Body of pancreas (tissue), 4 donors: ENCODE measurements around the gene ESPN.

Source experiments
- POLR2A ChIP-seq, 3 donors: fragments of 450-650 bp; IDR thresholded peaks; one replicate each; pipeline ENCODE4 v1.6.1; 2016; ENCODE audit warnings: antibody characterized with exemption in 3 of 3, mild to moderate bottlenecking in 2 of 3
- TF ChIP-seq, protein P1 (sequence below), 7 experiments: fragments of 450-650 bp in 4 of 7; fragments of 200-600 bp in 3 of 7; sonication (generic) in 3 of 7; IDR thresholded peaks; one replicate each; pipeline ENCODE4 v1.5.1; 2016 to 2019; ENCODE audit warnings: antibody characterized with exemption in 7 of 7

DNA sequence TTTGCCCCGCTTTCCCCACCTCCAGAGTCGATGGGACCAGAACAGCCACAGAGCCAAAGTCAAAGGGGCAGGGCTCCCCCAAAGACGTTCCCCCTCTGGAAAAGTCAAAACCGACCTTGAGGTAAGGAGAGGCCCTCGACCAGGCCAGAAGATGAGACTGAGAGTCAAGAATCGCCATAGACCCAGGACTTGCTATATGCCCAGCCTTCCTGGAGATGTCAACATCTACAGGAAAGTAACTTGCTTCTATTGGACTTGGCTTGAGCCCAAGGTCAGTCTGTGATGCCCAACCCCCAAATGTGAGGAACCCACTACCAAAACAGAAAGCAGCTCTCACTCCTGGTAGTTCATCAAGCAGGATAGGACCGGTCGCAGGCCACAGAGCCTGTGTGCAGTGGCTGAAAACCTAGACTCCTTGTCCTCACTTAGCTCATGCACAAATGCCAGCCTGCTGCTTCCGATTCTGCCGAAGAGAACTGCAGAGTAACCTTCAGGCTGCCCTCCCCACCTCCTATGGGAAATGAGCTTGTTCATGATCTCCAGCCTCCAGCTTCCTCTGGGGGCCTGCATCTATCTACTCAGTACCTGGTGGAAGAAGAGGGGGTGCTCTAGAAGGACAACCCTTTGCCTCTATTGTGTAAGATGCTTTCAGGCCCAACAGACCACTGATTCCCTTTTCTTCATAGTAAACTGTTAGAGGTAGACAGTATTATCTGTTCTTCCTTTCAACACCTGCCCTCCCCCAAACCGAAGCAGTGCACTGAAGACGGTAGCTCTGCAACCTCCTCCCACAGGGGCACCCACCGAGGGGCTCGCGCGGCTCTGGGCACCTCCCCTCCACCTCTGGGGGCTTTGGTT, 32.4 kb upstream of the ESPN start:
- TF ChIP-seq, protein P1, sequence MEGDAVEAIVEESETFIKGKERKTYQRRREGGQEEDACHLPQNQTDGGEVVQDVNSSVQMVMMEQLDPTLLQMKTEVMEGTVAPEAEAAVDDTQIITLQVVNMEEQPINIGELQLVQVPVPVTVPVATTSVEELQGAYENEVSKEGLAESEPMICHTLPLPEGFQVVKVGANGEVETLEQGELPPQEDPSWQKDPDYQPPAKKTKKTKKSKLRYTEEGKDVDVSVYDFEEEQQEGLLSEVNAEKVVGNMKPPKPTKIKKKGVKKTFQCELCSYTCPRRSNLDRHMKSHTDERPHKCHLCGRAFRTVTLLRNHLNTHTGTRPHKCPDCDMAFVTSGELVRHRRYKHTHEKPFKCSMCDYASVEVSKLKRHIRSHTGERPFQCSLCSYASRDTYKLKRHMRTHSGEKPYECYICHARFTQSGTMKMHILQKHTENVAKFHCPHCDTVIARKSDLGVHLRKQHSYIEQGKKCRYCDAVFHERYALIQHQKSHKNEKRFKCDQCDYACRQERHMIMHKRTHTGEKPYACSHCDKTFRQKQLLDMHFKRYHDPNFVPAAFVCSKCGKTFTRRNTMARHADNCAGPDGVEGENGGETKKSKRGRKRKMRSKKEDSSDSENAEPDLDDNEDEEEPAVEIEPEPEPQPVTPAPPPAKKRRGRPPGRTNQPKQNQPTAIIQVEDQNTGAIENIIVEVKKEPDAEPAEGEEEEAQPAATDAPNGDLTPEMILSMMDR (IDR thresholded peaks at IDR 0.05): no peak
- no peak for TF ChIP-seq POLR2A (IDR thresholded peaks at IDR 0.05)
